Endothelial cell of umbilical vein (primary cell): ENCODE measurements around the gene ATXN2L.

Experiments used
- CTCF ChIP-seq, 2 donors: IDR thresholded peaks; 1 replicate in 1 of 2; 2 replicates in 1 of 2; pipeline ENCODE4 v1.5.1; 2011; ENCODE audit warnings: low read length in 2 of 2, mild to moderate bottlenecking in 2 of 2, moderate library complexity in 2 of 2, control low read depth in 1 of 2, inconsistent platforms in 1 of 2, low read depth in 1 of 2; ENCODE audit not compliant: insufficient read depth in 1 of 2; ENCODE audit errors: extremely low read depth in 1 of 2
- EZH2 ChIP-seq: IDR thresholded peaks from 2 replicates; pipeline ENCODE4 v1.6.1; 2012; ENCODE audit warnings: borderline replicate concordance, low read depth, mild to moderate bottlenecking, moderate library complexity, low read length, inconsistent platforms; ENCODE audit not compliant: severe bottlenecking
- FOS ChIP-seq: IDR thresholded peaks from 2 replicates; pipeline ENCODE4 v1.6.1; 2011; ENCODE audit warnings: mild to moderate bottlenecking, low read length, moderate library complexity, borderline replicate concordance; ENCODE audit not compliant: insufficient read depth
- GATA2 ChIP-seq: IDR thresholded peaks from 2 replicates; pipeline ENCODE4 v1.7.0; 2011; ENCODE audit warnings: low read depth, mild to moderate bottlenecking, moderate library complexity, mixed read lengths, low read length; ENCODE audit not compliant: insufficient read length, insufficient read depth
- JUN ChIP-seq: IDR thresholded peaks from 2 replicates; pipeline ENCODE4 v1.6.1; 2011; ENCODE audit warnings: borderline replicate concordance, low read depth; ENCODE audit not compliant: insufficient read length, insufficient read depth
- MAX ChIP-seq: IDR thresholded peaks from 2 replicates; pipeline ENCODE4 v1.6.1; 2011; ENCODE audit not compliant: insufficient read depth, insufficient read length
- MYC ChIP-seq: IDR thresholded peaks from one replicate; pipeline ENCODE4 v1.6.1; 2011; ENCODE audit warnings: mild to moderate bottlenecking, low read depth, low read length
- POLR2A ChIP-seq: IDR thresholded peaks from 2 replicates; pipeline ENCODE4 v1.6.1; 2012; ENCODE audit warnings: low read depth, mild to moderate bottlenecking, control low read depth, low read length
- POLR2AphosphoS5 ChIP-seq: IDR thresholded peaks from 2 replicates; pipeline ENCODE4 v1.6.1; 2012; ENCODE audit warnings: low read depth, mild to moderate bottlenecking, control low read depth, low read length, moderate library complexity; ENCODE audit not compliant: insufficient read depth

- TF ChIP-seq POLR2A (no peak), CTCF (IDR thresholded peaks at IDR 0.05; ENCODE audit: extremely low read depth in 1 of 2, insufficient read depth in 1 of 2, low read depth in 1 of 2, low read length in 2 of 2) (no peak), POLR2AphosphoS5 (no peak), MYC (no peak), JUN (no peak), EZH2 (no peak), FOS (no peak), GATA2 (no peak), MAX (no peak)
Measured at GRCh38 chr16:28880589-28880915, 57.8 kb downstream of the ATXN2L start.
